HepG2 (cell line): ENCODE measurements around the gene POLR1H. TPM values are rescaled to one million over a fixed set of nuclear protein-coding genes. Genes with fewer than 3 reads are reported as not detected.

ENCODE experiments used
- DMAP1 ChIP-seq: IDR thresholded peaks from 2 replicates; pipeline ENCODE4 v1.6.1; 2016
- HES4 ChIP-seq: sonication (generic); formaldehyde crosslinking; IDR thresholded peaks from 2 replicates; pipeline ENCODE4 v1.9.0; 2021; ENCODE audit warnings: mild to moderate bottlenecking, missing genetic modification reagents, borderline replicate concordance
- PHB2 ChIP-seq: fragments of 450-650 bp; IDR thresholded peaks from 2 replicates; pipeline ENCODE4 v1.6.1; 2018; ENCODE audit not compliant: partially characterized antibody
- ZBTB4 ChIP-seq: sonication (generic); formaldehyde crosslinking; IDR thresholded peaks from 2 replicates; pipeline ENCODE4 v1.4.0; 2020; ENCODE audit warnings: missing genetic modification reagents, mild to moderate bottlenecking, borderline replicate concordance
- ZBTB42 ChIP-seq: sonication (generic); formaldehyde crosslinking; IDR thresholded peaks from 2 replicates; pipeline ENCODE4 v1.5.0; 2020; ENCODE audit warnings: mild to moderate bottlenecking, missing genetic modification reagents
- ZFP82 ChIP-seq: sonication (generic); formaldehyde crosslinking; IDR thresholded peaks from 2 replicates; pipeline ENCODE4 v1.5.1; 2020; ENCODE audit warnings: mild to moderate bottlenecking, missing genetic modification reagents, borderline replicate concordance
- ZNF12 ChIP-seq: sonication (generic); formaldehyde crosslinking; IDR thresholded peaks from 2 replicates; pipeline ENCODE4 v1.5.0; 2020; ENCODE audit warnings: missing genetic modification reagents
- ZNF687 ChIP-seq: sonication (generic); formaldehyde crosslinking; IDR thresholded peaks from 2 replicates; pipeline ENCODE4 v1.5.1; 2020; ENCODE audit warnings: mild to moderate bottlenecking, missing genetic modification reagents, moderate library complexity
- ZNF749 ChIP-seq: sonication (generic); formaldehyde crosslinking; IDR thresholded peaks from 2 replicates; pipeline ENCODE4 v1.8.0; 2022; ENCODE audit warnings: mild to moderate bottlenecking, missing genetic modification reagents, moderate library complexity, borderline replicate concordance
- polyA plus RNA-seq, 8 experiments: library from polyadenylated mRNA; depleted of rRNA in 3 of 8; stranded (reverse) in 7 of 8; unstranded in 1 of 8; fragments of >200 nt; fragmentation: Illumina TruSeq in 4 of 8; extraction: Trizol in 4 of 8; gene quantifications; 2 replicates each; pipeline versions ENCODE4 v1.2.1 to v1.2.3, GENCODE V29; 2011 to 2016; ENCODE audit warnings: low read depth in 4 of 8, missing spikeins in 1 of 8, mixed read lengths in 1 of 8; ENCODE audit not compliant: insufficient read depth in 1 of 8
- total RNA-seq, 5 experiments: library from RNA; depleted of rRNA; stranded (reverse); fragments of >200 nt; fragmentation: Illumina TruSeq; extraction: Trizol; gene quantifications; 2 replicates each; pipeline ENCODE4 v1.2.3, GENCODE V29; 2016; ENCODE audit warnings: low read depth in 1 of 5
- TF ChIP-seq, protein P1 (sequence below): sonication (generic); formaldehyde crosslinking; IDR thresholded peaks from 2 replicates; pipeline ENCODE4 v1.5.1; 2020; ENCODE audit warnings: missing genetic modification reagents, mild to moderate bottlenecking, borderline replicate concordance
- TF ChIP-seq, protein P2 (sequence below): sonication (generic); formaldehyde crosslinking; IDR thresholded peaks from 2 replicates; pipeline ENCODE4 v1.4.0; 2020; ENCODE audit warnings: mild to moderate bottlenecking, missing genetic modification reagents
- TF ChIP-seq, protein P3 (sequence below): sonication (generic); formaldehyde crosslinking; IDR thresholded peaks from 2 replicates; pipeline ENCODE4 v1.8.0; 2022; ENCODE audit warnings: missing genetic modification reagents, mild to moderate bottlenecking, inconsistent platforms, borderline replicate concordance
- TF ChIP-seq, protein P4 (sequence below): sonication (generic); formaldehyde crosslinking; conservative IDR thresholded peaks from 2 replicates; pipeline ENCODE4 v1.8.0; 2022; ENCODE audit warnings: missing genetic modification reagents

Gene POLR1H
- total and polyA plus RNA-seq, 2 of the 13 experiments (the other 11 are each of a cell fraction or from before 2014, with no cell fraction given), result 61.4 to 79.8 TPM

GRCh38 chr6:30100585-30101443 is 39.7 kb downstream of the POLR1H start (continued):
- TF ChIP-seq, protein P1, sequence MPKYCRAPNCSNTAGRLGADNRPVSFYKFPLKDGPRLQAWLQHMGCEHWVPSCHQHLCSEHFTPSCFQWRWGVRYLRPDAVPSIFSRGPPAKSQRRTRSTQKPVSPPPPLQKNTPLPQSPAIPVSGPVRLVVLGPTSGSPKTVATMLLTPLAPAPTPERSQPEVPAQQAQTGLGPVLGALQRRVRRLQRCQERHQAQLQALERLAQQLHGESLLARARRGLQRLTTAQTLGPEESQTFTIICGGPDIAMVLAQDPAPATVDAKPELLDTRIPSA, result no peak
- TF ChIP-seq ZBTB4 (no peak), ZNF687 (CRISPR knock-in tag) (peak; percentile 97), PHB2 (no peak), ZFP82 (CRISPR knock-in tag) (no peak), HES4 (CRISPR knock-in tag) (no peak), ZBTB42 (CRISPR knock-in tag) (no peak; the same call in 1 of the 2 replicates), DMAP1 (CRISPR knock-in tag) (peak; percentile 80; the same call in 1 of the 2 replicates), ZNF749 (CRISPR knock-in tag) (0 out of 2 replicates have a peak, but pooled peaks have one; percentile 63), ZNF12 (CRISPR knock-in tag) (no peak)
- TF ChIP-seq, protein P2, sequence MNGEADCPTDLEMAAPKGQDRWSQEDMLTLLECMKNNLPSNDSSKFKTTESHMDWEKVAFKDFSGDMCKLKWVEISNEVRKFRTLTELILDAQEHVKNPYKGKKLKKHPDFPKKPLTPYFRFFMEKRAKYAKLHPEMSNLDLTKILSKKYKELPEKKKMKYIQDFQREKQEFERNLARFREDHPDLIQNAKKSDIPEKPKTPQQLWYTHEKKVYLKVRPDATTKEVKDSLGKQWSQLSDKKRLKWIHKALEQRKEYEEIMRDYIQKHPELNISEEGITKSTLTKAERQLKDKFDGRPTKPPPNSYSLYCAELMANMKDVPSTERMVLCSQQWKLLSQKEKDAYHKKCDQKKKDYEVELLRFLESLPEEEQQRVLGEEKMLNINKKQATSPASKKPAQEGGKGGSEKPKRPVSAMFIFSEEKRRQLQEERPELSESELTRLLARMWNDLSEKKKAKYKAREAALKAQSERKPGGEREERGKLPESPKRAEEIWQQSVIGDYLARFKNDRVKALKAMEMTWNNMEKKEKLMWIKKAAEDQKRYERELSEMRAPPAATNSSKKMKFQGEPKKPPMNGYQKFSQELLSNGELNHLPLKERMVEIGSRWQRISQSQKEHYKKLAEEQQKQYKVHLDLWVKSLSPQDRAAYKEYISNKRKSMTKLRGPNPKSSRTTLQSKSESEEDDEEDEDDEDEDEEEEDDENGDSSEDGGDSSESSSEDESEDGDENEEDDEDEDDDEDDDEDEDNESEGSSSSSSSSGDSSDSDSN (CRISPR knock-in tag), result peak; percentile 95
- TF ChIP-seq, protein P3, sequence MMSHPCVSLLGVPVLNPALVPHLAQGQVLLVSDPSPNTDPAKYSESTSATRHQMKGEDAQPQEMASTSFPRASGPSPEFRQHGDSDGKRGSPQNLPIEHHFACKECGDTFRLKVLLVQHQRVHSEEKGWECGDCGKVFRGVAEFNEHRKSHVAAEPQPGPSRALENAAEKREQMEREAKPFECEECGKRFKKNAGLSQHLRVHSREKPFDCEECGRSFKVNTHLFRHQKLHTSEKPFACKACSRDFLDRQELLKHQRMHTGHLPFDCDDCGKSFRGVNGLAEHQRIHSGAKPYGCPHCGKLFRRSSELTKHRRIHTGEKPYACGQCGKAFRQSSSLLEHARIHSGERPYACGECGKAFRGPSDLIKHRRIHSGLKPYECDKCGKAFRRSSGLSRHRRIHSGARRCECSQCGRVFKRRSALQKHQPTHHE (CRISPR knock-in tag), result peak; percentile 59; the same call in 1 of the 2 replicates
- TF ChIP-seq, protein P4, sequence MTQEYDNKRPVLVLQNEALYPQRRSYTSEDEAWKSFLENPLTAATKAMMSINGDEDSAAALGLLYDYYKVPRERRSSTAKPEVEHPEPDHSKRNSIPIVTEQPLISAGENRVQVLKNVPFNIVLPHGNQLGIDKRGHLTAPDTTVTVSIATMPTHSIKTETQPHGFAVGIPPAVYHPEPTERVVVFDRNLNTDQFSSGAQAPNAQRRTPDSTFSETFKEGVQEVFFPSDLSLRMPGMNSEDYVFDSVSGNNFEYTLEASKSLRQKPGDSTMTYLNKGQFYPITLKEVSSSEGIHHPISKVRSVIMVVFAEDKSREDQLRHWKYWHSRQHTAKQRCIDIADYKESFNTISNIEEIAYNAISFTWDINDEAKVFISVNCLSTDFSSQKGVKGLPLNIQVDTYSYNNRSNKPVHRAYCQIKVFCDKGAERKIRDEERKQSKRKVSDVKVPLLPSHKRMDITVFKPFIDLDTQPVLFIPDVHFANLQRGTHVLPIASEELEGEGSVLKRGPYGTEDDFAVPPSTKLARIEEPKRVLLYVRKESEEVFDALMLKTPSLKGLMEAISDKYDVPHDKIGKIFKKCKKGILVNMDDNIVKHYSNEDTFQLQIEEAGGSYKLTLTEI, result no peak
